Endothelial cell of hepatic sinusoid (primary cell): Measurements from ENCODE around the gene RASSF4.

Experiments
- in situ Hi-C: cut with HindIII; loops from 2 replicates; pipeline ENCODE4 v1.10.0; 2017; ENCODE audit warnings: low sequenced_read_pairs

The RASSF4 gene

GRCh38 chr10:44973323-44974081, 13.9 kb downstream of the RASSF4 start:
- in situ Hi-C loops, result no loop called here

DNA sequence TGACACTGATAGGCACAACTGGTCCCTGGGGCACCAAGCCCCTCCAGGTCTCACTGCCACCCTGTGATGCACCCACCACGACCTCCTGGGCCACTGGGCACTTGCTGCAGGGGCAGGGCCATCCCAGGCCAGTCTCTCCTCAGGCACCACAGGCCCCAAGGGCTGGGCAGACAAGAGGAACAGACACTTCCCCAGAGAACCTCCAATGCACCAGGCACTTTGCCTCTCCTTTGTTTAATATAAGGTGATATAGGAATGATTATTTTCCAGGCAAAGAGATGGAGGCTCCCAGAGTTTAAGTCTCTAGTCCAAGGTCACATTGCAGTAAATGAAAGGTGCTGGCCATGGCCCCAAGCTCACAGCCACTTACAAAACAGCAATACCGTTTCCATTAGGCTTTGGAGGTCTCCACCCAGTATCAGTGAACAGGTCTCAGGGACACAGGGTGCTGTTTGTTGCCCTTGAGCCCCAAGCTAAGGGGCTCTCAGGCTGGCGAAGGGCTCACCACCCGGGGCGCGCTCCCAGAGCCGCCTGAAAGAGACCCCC, 14.6 kb downstream of the RASSF4 start:
- in situ Hi-C loops, result no loop called here

- in situ Hi-C loops, result no loop called here
Measured at GRCh38 chr10:44974628-44975430, 15.2 kb downstream of the RASSF4 start.

DNA sequence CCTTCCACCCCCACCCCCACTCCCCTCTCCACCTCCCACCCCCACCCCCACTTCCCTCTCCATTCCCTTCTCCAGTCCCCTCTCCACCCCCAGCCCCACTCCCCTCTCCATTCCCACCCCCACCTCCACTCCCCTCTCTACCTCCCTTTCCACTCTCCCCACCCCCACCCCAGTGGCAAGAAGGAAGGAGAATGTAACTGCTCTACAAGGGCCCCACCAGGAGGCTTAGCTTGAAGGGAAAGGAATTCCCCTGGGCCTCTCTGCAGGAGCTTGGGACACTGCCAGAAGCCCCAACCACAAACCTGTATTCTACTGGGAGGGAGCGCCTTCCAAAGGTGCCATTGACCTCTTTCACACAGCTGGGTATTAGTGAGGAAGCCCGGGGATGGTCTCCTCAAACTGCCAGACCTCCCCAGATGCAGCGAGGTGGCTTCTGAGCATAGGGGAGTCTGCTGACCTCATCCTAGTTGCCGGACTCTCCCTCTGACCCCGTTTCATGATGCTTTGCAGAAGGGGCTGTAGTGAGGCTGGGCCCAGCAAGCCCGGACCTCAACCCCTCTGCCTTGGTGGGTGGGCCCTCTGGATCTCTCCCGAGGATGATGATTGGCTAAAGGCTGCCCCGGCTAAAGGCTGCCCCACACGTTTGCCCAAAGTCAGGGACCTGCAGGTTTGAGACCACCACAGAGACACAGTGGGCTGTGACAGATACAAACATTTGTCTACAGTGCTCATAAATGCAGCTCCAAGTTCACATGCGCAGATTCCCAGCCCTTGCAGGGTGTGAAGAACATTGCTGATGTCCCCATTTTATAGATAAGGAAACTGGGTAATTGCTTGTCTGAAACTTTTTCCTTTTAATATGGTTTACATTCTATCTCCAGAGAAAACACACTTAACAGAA, 16.1 kb downstream of the RASSF4 start:
- in situ Hi-C loops, result no loop called here

DNA sequence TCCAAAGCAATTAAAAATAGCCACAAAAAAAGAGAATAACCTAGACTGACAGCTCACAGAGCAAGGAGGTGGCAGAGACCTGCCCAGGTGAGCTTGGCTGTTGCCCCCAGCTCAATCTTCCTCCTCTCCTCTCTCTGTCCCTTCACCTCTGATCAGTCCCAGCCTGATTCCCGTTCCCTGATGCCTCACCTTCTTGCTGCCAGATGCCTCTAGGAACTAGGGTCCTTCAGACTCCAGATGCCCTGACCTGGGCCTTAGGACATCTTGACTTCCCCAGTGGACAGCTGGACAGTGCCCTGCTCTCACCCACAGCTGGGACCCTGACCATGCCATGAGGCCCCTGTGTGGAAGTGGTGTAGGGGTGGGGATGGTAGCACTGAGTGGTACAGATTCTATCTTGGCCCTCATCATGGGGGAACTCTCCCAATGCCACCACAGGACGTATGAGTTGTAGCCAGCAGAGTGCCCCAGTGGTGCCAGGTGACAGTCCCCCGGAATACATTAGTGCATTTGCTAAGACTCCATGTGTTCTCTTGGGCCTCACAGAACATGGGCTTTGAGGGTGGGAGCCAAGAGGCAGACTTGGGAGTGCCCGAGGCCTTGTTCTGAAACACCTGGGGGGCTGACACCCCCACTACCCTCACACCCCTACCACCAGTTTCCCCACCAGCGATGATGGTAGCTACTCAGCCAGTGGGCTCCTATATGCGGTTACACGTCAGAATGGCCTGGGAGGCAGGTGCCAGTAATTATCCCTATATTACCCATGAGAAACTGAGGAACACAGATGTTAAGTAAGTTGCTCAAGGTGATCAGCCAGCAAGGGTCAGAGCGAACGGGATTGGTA, 17.0 kb downstream of the RASSF4 start:
- in situ Hi-C loops, result no loop called here

GRCh38 chr10:44977287-44978212, 17.9 kb downstream of the RASSF4 start:
- in situ Hi-C loops, result no loop called here

DNA sequence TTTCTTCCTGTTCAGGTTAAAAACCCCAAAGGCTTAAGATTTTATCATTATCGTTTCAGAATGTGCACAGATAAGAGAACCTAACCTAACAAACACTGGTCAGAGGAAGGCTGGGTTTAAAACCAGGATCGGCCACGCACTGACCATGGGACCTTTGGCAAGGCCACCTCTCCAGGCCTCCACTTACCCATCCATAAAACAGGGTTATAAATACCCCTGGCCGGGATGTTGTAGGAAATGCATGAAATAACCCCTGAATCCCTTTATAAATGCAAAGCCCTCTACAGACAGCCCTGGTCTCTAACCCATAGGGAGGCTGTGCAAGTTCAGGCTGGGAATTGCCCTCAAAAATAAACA, 18.6 kb downstream of the RASSF4 start:
- in situ Hi-C loops, result no loop called here

DNA sequence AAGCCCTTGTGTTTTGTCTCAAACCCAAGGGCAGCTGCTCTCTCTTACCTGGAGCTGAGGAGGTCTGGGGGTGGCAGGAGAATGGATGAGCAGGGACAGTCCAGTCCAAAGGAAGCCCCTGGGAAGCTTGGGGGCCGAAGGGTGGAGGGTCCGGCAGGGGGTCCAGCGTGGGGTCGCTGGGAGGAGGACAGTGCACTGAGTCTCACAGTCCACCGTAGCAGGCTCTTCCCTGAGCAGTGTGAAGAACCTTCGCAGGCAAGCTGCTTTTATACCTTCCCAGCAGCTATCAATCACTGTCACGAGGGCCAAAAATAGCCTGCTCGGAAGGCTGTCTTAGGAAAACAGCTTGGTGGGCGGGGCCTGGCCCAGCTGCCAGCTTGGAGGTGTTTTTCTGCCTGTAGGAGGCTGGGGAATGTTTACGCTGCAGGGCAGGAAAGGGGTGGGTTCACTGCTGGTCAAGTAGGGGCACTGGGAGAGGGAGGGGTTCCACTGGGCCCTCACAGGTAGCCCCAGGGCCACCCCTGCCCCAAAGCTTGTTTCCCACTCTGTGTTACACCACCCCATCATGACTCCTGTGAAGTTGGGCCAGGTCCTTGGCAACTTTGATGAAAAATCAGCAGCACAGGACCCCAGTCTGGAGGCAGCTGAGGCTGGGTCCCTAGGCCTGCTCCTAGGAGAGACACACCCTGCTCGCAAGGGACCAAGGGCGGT, 19.1 kb downstream of the RASSF4 start, which contains the start of gene DEPP1:
DEPP1 (minus strand) TSS at position 240 of the 711 bp plus-strand sequence. CDS start 779 bp downstream, outside the sequence.
- in situ Hi-C loops, result no loop called here

- in situ Hi-C loops, result no loop called here
Measured at GRCh38 chr10:44979281-44980191, 19.9 kb downstream of the RASSF4 start.

DNA sequence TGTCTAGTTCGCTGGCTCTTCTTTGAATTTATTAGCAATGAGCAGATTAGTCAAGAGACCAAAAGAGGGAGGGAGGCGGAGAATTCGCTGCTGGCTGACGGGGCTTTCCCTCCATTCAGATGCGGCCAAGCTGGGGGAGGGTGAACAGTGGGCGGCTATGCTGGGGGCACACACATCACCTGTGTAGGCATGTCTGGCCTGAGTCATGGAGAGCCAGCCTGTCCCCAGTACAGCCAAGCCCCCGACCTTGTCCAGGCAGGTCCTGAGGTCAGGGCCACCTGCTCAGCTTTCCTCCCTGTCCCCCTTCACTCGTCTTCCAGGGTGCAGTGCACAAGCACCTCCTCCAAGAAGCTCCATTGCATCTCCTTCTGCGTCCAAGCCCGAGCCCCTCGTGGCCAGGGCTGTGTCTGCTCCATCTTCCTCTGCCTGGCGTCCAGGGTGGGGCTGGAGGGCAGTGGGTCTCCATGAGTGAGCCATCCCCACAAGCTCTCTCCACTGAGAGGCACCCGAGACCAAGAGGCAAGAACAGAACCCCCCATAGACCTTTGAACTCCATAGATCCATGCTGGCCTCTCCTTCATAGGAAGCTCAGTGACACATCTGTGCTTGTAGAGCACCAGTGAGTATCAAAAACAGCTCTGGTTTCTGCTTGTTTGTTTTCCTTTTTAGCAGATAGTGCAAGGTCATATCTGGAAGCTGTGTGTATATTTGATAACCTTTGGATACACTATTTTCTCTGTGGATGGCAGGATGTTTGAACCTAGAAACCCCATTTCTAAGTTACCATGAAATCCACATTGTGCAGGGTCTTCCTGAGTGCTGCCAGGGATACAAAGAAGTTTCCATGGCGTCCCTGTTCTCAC, 20.9 kb downstream of the RASSF4 start:
- in situ Hi-C loops, result no loop called here

DNA sequence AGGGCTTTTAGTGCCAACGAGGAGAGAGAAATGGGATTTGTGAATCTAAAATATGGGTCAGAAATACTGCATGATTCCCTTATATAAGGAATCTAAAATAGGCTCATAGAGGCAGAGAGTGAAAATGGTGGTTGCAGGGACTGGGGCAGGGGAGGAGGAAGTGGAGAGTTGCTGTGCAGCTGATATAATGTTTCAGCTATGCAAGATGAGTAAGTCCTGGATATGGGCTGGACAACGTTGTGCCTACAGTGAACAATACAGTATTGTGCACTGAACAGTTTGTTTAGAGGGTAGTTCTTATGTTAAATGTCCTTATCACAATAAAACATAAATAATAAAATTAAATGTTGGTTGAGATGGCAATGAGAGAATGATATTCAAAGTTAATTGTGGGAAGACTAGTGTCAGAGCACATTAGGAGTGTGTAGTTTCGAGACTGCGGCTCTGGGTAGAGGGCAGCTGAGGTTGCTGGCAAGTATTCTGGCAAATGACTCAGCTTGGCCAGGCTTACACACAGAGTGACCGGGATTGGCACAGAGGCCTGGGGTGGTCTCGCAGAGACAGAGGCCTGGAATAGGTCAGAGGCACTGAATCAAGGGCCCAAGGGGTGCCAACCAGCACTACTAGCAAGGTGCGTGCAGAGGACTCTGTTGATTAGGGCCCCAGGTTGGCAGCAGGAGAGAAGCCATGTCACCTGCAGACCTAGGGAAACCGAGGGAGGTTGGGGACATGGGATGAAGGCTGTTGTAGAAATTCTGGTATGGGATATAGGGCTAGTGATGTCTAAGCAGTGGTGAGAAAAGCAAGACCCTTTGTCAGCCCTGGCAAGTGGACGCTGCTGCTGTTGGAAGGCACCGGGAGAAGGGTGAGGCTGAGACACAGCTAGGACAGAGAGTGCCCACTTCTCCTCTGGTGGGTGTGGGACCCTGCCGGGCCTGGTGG, 21.8 kb downstream of the RASSF4 start:
- in situ Hi-C loops, result no loop called here

GRCh38 chr10:44982114-44982460, 22.5 kb downstream of the RASSF4 start:
- in situ Hi-C loops, result no loop called here

- in situ Hi-C loops, result no loop called here
Measured at GRCh38 chr10:44982496-44982895, 22.9 kb downstream of the RASSF4 start.

- in situ Hi-C loops, result no loop called here
Measured at GRCh38 chr10:44983066-44983894, 23.7 kb downstream of the RASSF4 start.
